Transverse colon (tissue), 4 donors: Measurements from ENCODE around the gene CHM.

Experiments used
- EP300 ChIP-seq: sonication (generic); formaldehyde crosslinking; IDR thresholded peaks from one replicate; pipeline ENCODE4 v1.6.1; 2017; ENCODE audit warnings: antibody characterized with exemption, low read depth
- POLR2A ChIP-seq: fragments of 450-650 bp; IDR thresholded peaks from one replicate; pipeline ENCODE4 v1.6.1; 2016; ENCODE audit warnings: antibody characterized with exemption, mild to moderate bottlenecking, moderate library complexity
- POLR2AphosphoS5 ChIP-seq, 3 donors: sonication (generic); formaldehyde crosslinking; IDR thresholded peaks; one replicate each; pipeline ENCODE4 v1.6.1; 2016; ENCODE audit warnings: antibody characterized with exemption in 3 of 3
- TF ChIP-seq, protein P1 (sequence below), 5 experiments: fragments of 200-600 bp in 3 of 5; fragments of 450-650 bp in 2 of 5; sonication (generic) in 3 of 5; IDR thresholded peaks; 1 replicate in 2 of 5; 2 replicates in 3 of 5; pipeline ENCODE4 v1.5.1; 2016 to 2017; ENCODE audit warnings: antibody characterized with exemption in 5 of 5, inconsistent platforms in 3 of 5, mild to moderate bottlenecking in 2 of 5, moderate library complexity in 1 of 5

DNA sequence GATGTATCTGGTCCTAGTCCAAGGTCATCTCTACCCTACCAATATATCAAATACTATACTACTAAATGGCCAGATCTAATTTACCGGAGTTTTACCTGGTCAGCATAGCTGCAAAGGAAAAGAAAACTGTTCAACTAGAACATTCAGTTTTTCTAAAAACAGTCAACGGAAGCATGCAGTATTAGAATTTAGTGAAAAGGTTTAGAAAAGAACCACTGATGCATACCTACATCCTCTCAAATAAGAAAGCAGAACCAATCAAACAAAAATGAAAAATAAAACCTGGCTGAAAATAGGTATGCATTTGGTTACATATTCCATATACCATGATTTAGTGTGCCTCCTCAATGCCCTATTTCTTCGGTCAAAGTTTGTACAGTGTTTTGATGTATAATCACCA is 140.0 kb downstream of the CHM start:
- TF ChIP-seq, protein P1, sequence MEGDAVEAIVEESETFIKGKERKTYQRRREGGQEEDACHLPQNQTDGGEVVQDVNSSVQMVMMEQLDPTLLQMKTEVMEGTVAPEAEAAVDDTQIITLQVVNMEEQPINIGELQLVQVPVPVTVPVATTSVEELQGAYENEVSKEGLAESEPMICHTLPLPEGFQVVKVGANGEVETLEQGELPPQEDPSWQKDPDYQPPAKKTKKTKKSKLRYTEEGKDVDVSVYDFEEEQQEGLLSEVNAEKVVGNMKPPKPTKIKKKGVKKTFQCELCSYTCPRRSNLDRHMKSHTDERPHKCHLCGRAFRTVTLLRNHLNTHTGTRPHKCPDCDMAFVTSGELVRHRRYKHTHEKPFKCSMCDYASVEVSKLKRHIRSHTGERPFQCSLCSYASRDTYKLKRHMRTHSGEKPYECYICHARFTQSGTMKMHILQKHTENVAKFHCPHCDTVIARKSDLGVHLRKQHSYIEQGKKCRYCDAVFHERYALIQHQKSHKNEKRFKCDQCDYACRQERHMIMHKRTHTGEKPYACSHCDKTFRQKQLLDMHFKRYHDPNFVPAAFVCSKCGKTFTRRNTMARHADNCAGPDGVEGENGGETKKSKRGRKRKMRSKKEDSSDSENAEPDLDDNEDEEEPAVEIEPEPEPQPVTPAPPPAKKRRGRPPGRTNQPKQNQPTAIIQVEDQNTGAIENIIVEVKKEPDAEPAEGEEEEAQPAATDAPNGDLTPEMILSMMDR (IDR thresholded peaks at IDR 0.05), result no peak
- TF ChIP-seq EP300 (no peak), POLR2AphosphoS5 (IDR thresholded peaks at IDR 0.05) (no peak), POLR2A (no peak)
